Mucosa of rectum (tissue), 2 donors: Measurements from ENCODE around the gene LILRA1.
"Not testable (repeated sequence)": the region's sequence is repeated elsewhere in the genome, so short reads cannot be mapped to it uniquely, and the experiment has no call there.

Experiments
- H3K27ac ChIP-seq, 2 donors: one replicate each; pipeline ENCODE4 v1.7.0; 2013; ENCODE audit warnings: inconsistent platforms in 2 of 2, low read depth in 2 of 2, low read length in 2 of 2
- H3K27me3 ChIP-seq, 2 donors: one replicate each; pipeline ENCODE4 v1.7.0; 2013; ENCODE audit warnings: low read length in 2 of 2; ENCODE audit not compliant: control insufficient read depth in 2 of 2, insufficient read depth in 2 of 2
- H3K36me3 ChIP-seq, 2 donors: one replicate each; pipeline ENCODE4 v1.7.0; 2013; ENCODE audit warnings: low read length in 2 of 2; ENCODE audit not compliant: control insufficient read depth in 2 of 2, insufficient read depth in 2 of 2
- H3K4me1 ChIP-seq, 2 donors: one replicate each; pipeline ENCODE4 v1.7.0; 2013; ENCODE audit warnings: low read length in 2 of 2, mild to moderate bottlenecking in 1 of 2; ENCODE audit not compliant: control insufficient read depth in 2 of 2, insufficient read depth in 2 of 2
- H3K4me3 ChIP-seq, 2 donors: one replicate each; pipeline ENCODE4 v1.7.0; 2013; ENCODE audit warnings: low read length in 2 of 2
- H3K9ac ChIP-seq, 2 donors: one replicate each; pipeline ENCODE4 v1.7.0; 2013; ENCODE audit warnings: low read length in 2 of 2, low read depth in 1 of 2, mild to moderate bottlenecking in 1 of 2
- H3K9me3 ChIP-seq, 2 donors: one replicate each; pipeline ENCODE4 v1.7.0; 2013; ENCODE audit warnings: low read length in 2 of 2; ENCODE audit not compliant: control insufficient read depth in 2 of 2
- donor health status: healthy.
- donor health status: Normal muscosa, but diverticular disease.

The LILRA1 gene

GRCh38 chr19:54593445-54593844 lies at the start of gene LILRA1:
Gene LILRA1 (plus strand): TSS chr19:54593632. CDS start chr19:54594245, 613 bp downstream.
- H3K9me3 ChIP-seq, H3K27ac ChIP-seq, H3K27me3 ChIP-seq, H3K4me1 ChIP-seq, H3K9ac ChIP-seq, H3K36me3 ChIP-seq: not testable (repeated sequence)
- H3K4me3 ChIP-seq: peak within 1 kb of the TSS in 1 of 2 donors; percentile 37

GRCh38 chr19:54548806-54549205 lies 44.6 kb upstream of the LILRA1 start:
- Histone ChIP-seq H3K4me1 (no peaks in the 10 kb centered on the region), H3K27me3 (no peaks in the 10 kb centered on the region), H3K36me3 (no peaks in the 10 kb centered on the region), H3K9me3 (no peaks in the 10 kb centered on the region), H3K27ac (no peak overlapping the region), H3K4me3 (no peak overlapping the region), H3K9ac (no peak overlapping the region)

- no peak overlapping the region for H3K27ac ChIP-seq
- no peak overlapping the region for H3K9ac ChIP-seq
- no peaks in the 10 kb centered on the region for H3K36me3 ChIP-seq
- no peak overlapping the region for H3K4me3 ChIP-seq
- H3K9me3 ChIP-seq: no peaks in the 10 kb centered on the region
- H3K27me3 ChIP-seq: no peaks in the 10 kb centered on the region
- no peaks in the 10 kb centered on the region for H3K4me1 ChIP-seq
Observed at GRCh38 chr19:54549224-54549623, 44.2 kb upstream of the LILRA1 start.

GRCh38 chr19:54551293-54551692 lies 42.1 kb upstream of the LILRA1 start:
- no peaks in the 10 kb centered on the region for H3K9me3 ChIP-seq
- H3K9ac ChIP-seq: no peak overlapping the region
- no peak overlapping the region for H3K4me3 ChIP-seq
- no peak overlapping the region for H3K27ac ChIP-seq
- H3K36me3 ChIP-seq: no peaks in the 10 kb centered on the region
- no peaks in the 10 kb centered on the region for H3K27me3 ChIP-seq
- H3K4me1 ChIP-seq: no peaks in the 10 kb centered on the region

GRCh38 chr19:54551950-54552912 lies 41.2 kb upstream of the LILRA1 start:
- Histone ChIP-seq H3K9ac (no peak overlapping the region), H3K36me3 (no peaks in the 10 kb centered on the region), H3K9me3 (no peaks in the 10 kb centered on the region), H3K27ac (no peak overlapping the region), H3K4me1 (no peaks in the 10 kb centered on the region), H3K4me3 (no peak overlapping the region), H3K27me3 (no peaks in the 10 kb centered on the region)

- Histone ChIP-seq H3K9me3 (no peaks in the 10 kb centered on the region), H3K27me3 (no peaks in the 10 kb centered on the region), H3K4me3 (no peak overlapping the region), H3K4me1 (no peaks in the 10 kb centered on the region), H3K36me3 (no peaks in the 10 kb centered on the region), H3K9ac (no peak overlapping the region), H3K27ac (no peak overlapping the region)
Observed at GRCh38 chr19:54552913-54553310, 40.5 kb upstream of the LILRA1 start.

- Histone ChIP-seq H3K4me1 (no peaks in the 10 kb centered on the region), H3K27ac (no peak overlapping the region), H3K27me3 (no peaks in the 10 kb centered on the region), H3K36me3 (no peaks in the 10 kb centered on the region), H3K9me3 (no peaks in the 10 kb centered on the region), H3K4me3 (no peak overlapping the region), H3K9ac (no peak overlapping the region)
Observed at GRCh38 chr19:54554006-54554405, 39.4 kb upstream of the LILRA1 start.

- Histone ChIP-seq H3K27ac (no peak overlapping the region), H3K9me3 (no peaks in the 10 kb centered on the region), H3K27me3 (no peaks in the 10 kb centered on the region), H3K4me1 (no peaks in the 10 kb centered on the region), H3K36me3 (no peaks in the 10 kb centered on the region), H3K4me3 (no peak overlapping the region), H3K9ac (no peak overlapping the region)
Observed at GRCh38 chr19:54554896-54555295, 38.5 kb upstream of the LILRA1 start.

- H3K36me3 ChIP-seq: no peaks in the 10 kb centered on the region
- H3K4me3 ChIP-seq: no peak overlapping the region
Observed at GRCh38 chr19:54556194-54556593, 37.2 kb upstream of the LILRA1 start.

GRCh38 chr19:54558339-54558738 lies 35.1 kb upstream of the LILRA1 start:
- H3K36me3 ChIP-seq: no peaks in the 10 kb centered on the region
- no peaks in the 10 kb centered on the region for H3K4me1 ChIP-seq
- H3K27ac ChIP-seq: no peak overlapping the region
- H3K4me3 ChIP-seq: no peak overlapping the region
- H3K9ac ChIP-seq: no peak overlapping the region
- no peaks in the 10 kb centered on the region for H3K9me3 ChIP-seq
- no peaks in the 10 kb centered on the region for H3K27me3 ChIP-seq

More at GRCh38 chr19:54556194-54556593, 37.2 kb upstream of the LILRA1 start:
- no peaks in the 10 kb centered on the region for H3K9me3 ChIP-seq
- H3K27ac ChIP-seq: no peak overlapping the region
- H3K4me1 ChIP-seq: no peaks in the 10 kb centered on the region
- no peak overlapping the region for H3K9ac ChIP-seq
- no peaks in the 10 kb centered on the region for H3K27me3 ChIP-seq
